ENCODE data around the gene SSTR1.

DNA sequence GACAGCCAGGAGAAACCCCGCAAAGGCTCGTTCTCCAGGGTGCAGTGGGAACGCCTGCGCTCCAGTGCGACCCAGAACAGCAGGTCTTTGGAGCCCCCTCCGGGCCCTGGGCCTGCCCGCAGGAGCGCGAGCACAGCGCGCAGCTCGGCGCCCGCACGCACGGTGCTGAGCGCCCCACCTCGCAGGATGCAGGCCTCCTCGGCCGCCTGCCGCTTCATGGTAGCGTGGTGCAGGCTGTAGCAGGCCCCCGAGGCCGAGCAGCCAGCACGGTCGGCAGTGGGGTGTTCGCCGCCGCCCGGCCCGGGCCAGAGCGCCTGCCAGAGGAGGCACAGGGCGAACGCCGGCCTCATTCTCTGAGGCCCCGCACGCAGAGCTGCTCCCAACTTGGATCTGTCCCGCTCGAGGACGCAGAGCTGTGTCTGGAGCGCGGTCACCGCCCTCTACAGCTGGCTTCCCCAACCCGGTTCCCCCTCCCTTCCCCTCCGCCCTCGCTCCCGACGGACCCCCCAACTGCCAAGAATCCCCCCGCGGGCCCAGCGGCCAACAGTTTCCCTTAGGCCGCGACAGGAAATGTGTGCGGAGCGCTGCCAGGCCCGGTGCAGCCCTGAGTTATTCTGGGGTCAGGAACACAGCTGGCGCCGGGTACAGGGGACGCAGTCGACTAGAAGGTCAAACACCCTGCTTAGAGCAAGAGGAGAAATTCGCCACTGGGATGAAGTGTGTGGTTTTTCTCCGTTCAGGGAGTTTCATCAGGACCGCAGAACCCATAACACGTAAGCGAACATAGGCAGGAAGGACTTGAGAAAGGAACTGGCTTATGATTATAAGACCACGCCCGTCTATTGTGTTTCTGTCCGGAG is 48.2 kb downstream of the SSTR1 start, which contains the start of gene CLEC14A:
- TF ChIP-seq, protein P1, sequence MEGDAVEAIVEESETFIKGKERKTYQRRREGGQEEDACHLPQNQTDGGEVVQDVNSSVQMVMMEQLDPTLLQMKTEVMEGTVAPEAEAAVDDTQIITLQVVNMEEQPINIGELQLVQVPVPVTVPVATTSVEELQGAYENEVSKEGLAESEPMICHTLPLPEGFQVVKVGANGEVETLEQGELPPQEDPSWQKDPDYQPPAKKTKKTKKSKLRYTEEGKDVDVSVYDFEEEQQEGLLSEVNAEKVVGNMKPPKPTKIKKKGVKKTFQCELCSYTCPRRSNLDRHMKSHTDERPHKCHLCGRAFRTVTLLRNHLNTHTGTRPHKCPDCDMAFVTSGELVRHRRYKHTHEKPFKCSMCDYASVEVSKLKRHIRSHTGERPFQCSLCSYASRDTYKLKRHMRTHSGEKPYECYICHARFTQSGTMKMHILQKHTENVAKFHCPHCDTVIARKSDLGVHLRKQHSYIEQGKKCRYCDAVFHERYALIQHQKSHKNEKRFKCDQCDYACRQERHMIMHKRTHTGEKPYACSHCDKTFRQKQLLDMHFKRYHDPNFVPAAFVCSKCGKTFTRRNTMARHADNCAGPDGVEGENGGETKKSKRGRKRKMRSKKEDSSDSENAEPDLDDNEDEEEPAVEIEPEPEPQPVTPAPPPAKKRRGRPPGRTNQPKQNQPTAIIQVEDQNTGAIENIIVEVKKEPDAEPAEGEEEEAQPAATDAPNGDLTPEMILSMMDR (IDR thresholded peaks at IDR 0.05; ENCODE audit: low read depth, low read length, poor library complexity, severe bottlenecking): no peak
- TF ChIP-seq EZH2phosphoT487 (IDR thresholded peaks at IDR 0.05; ENCODE audit: borderline replicate concordance, low read length): no peak
